Testis (tissue), 2 donors: ENCODE results near the gene ARMC6.

Experiments
- POLR2A ChIP-seq: fragments of 450-650 bp; IDR thresholded peaks from one replicate; pipeline ENCODE4 v1.6.1; 2017; ENCODE audit warnings: antibody characterized with exemption, mild to moderate bottlenecking, moderate library complexity
- TF ChIP-seq, protein P1 (sequence below), 3 experiments: fragments of 450-650 bp in 2 of 3; fragments of 200-600 bp in 1 of 3; sonication (generic) in 1 of 3; IDR thresholded peaks; one replicate each; pipeline ENCODE4 v1.5.1; 2016 to 2019; ENCODE audit warnings: antibody characterized with exemption in 3 of 3, mild to moderate bottlenecking in 2 of 3, moderate library complexity in 1 of 3

DNA sequence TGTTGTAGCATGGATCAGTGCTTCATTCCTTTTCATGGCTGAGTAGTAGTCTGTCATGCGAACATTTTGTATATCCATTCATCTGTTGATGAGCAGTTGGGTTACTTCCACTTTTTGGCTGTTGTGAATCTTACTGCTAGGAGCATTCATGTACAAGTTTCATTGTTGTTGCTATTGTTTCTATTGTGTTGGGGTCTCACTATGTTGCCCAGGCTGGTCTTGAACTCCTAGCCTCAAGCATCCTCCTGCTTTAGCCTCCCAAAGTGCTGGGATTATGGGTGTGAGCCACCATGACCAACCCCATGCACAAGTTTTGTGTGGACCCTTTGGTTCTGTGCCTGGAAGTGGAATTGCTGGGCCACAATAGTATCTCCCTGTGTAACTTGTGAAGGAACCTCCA, 46.2 kb downstream of the ARMC6 start:
- TF ChIP-seq, protein P1, sequence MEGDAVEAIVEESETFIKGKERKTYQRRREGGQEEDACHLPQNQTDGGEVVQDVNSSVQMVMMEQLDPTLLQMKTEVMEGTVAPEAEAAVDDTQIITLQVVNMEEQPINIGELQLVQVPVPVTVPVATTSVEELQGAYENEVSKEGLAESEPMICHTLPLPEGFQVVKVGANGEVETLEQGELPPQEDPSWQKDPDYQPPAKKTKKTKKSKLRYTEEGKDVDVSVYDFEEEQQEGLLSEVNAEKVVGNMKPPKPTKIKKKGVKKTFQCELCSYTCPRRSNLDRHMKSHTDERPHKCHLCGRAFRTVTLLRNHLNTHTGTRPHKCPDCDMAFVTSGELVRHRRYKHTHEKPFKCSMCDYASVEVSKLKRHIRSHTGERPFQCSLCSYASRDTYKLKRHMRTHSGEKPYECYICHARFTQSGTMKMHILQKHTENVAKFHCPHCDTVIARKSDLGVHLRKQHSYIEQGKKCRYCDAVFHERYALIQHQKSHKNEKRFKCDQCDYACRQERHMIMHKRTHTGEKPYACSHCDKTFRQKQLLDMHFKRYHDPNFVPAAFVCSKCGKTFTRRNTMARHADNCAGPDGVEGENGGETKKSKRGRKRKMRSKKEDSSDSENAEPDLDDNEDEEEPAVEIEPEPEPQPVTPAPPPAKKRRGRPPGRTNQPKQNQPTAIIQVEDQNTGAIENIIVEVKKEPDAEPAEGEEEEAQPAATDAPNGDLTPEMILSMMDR (IDR thresholded peaks at IDR 0.05) = no peak
- TF ChIP-seq POLR2A = no peak
